GM19438 (cell line): ENCODE results near the gene KNTC1.
"Not testable (repeated sequence)": the region's sequence is repeated elsewhere in the genome, so short reads cannot be mapped to it uniquely, and the experiment has no call there.

Source experiments
- ATAC-seq: cut with Tn5 transposase; IDR thresholded peaks from one replicate; pipeline ENCODE4 v1.9.1; 2021; ENCODE audit warnings: low read depth; ENCODE audit not compliant: unreplicated experiment

KNTC1 gene

GRCh38 chr12:122558745-122559641 lies 31.9 kb downstream of the KNTC1 start:
- no peak for ATAC-seq

- ATAC-seq = no peak
Observed at GRCh38 chr12:122560138-122560537, 33.1 kb downstream of the KNTC1 start.

- no peak for ATAC-seq
Observed at GRCh38 chr12:122563361-122563760, 36.3 kb downstream of the KNTC1 start.

- ATAC-seq = not testable (repeated sequence)
Observed at GRCh38 chr12:122566816-122567215, 39.8 kb downstream of the KNTC1 start.

- ATAC-seq = no peak
Observed at GRCh38 chr12:122569288-122569687, 42.2 kb downstream of the KNTC1 start.

- ATAC-seq = not testable (repeated sequence)
Observed at GRCh38 chr12:122570006-122570405, 43.0 kb downstream of the KNTC1 start.

- ATAC-seq = no peak
Observed at GRCh38 chr12:122571821-122572220, 44.8 kb downstream of the KNTC1 start.

- ATAC-seq = not testable (repeated sequence)
Observed at GRCh38 chr12:122583294-122583693, 56.2 kb downstream of the KNTC1 start.

GRCh38 chr12:122584177-122584863 lies 57.3 kb downstream of the KNTC1 start:
- ATAC-seq = no peak

GRCh38 chr12:122590990-122591389 lies 63.9 kb downstream of the KNTC1 start:
- no peak for ATAC-seq

- not testable (repeated sequence) for ATAC-seq
Observed at GRCh38 chr12:122591966-122592365, 64.9 kb downstream of the KNTC1 start.

- not testable (repeated sequence) for ATAC-seq
Observed at GRCh38 chr12:122592543-122592942, 65.5 kb downstream of the KNTC1 start.

GRCh38 chr12:122593910-122594309 lies 66.9 kb downstream of the KNTC1 start:
- no peak for ATAC-seq

- no peak for ATAC-seq
Observed at GRCh38 chr12:122596838-122597237, 69.8 kb downstream of the KNTC1 start.

GRCh38 chr12:122602456-122602855 lies 75.4 kb downstream of the KNTC1 start:
- no peak for ATAC-seq

GRCh38 chr12:122604993-122605392 lies 77.9 kb downstream of the KNTC1 start:
- ATAC-seq = no peak

GRCh38 chr12:122609732-122610131 lies 82.7 kb downstream of the KNTC1 start:
- no peak for ATAC-seq

GRCh38 chr12:122610207-122610606 lies 83.2 kb downstream of the KNTC1 start:
- ATAC-seq = no peak

GRCh38 chr12:122610911-122611310 lies 83.9 kb downstream of the KNTC1 start:
- ATAC-seq = no peak

GRCh38 chr12:122614839-122615238 lies 87.8 kb downstream of the KNTC1 start:
- ATAC-seq = no peak

- ATAC-seq = no peak
Observed at GRCh38 chr12:122615780-122616179, 88.7 kb downstream of the KNTC1 start.

- no peak for ATAC-seq
Observed at GRCh38 chr12:122635471-122635870, 108.4 kb downstream of the KNTC1 start.
